Left lung (tissue), 10 donors: Measurements from ENCODE around the gene GNL2. TPM values are rescaled to one million over a fixed set of nuclear protein-coding genes. Genes with fewer than 3 reads are reported as not detected.

Source experiments
- ATAC-seq: fragments of 200-7000 bp; cut with Tn5 transposase; one replicate; pipeline ENCODE4 v1.9.1; 2020; ENCODE audit warnings: moderate library complexity
- DNase-seq, 4 donors: peaks; one replicate each; pipeline ENCODE4 v3.0.0-alpha.2; 2013 to 2020
- H3K27ac ChIP-seq, 2 donors: fragments of 200-600 bp; sonication (generic) in 1 of 2; one replicate each; pipeline versions ENCODE4 v1.5.0 to v1.8.0; 2020 to 2021
- H3K27me3 ChIP-seq, 2 donors: fragments of 200-600 bp; sonication (generic) in 1 of 2; one replicate each; pipeline versions ENCODE4 v1.5.0 to v1.8.0; 2020 to 2021
- H3K36me3 ChIP-seq, 2 donors: fragments of 200-600 bp; sonication (generic) in 1 of 2; one replicate each; pipeline versions ENCODE4 v1.5.0 to v1.8.0; 2020 to 2021
- H3K4me1 ChIP-seq, 2 donors: fragments of 200-600 bp; one replicate each; pipeline ENCODE4 v1.8.0; 2021
- H3K4me3 ChIP-seq, 2 donors: fragments of 200-600 bp; sonication (generic) in 1 of 2; one replicate each; pipeline versions ENCODE4 v1.5.0 to v1.8.0; 2020 to 2021; ENCODE audit warnings: mild to moderate bottlenecking in 1 of 2
- H3K9me3 ChIP-seq, 2 donors: fragments of 200-600 bp; sonication (generic) in 1 of 2; one replicate each; pipeline versions ENCODE4 v1.5.0 to v1.8.0; 2020 to 2021
- intact Hi-C, 2 donors: fragments of 100-400 bp; cut with DNase I; formaldehyde crosslinking; loops; one replicate each; pipeline versions ENCODE4 v1.11.2 to v1.14.2; 2022
- polyA plus RNA-seq, 6 donors: library from polyadenylated mRNA; unstranded; fragments of 120-200 nt; gene quantifications; one replicate each; pipeline ENCODE4 v1.2.1, GENCODE V29; 2013; ENCODE audit not compliant: insufficient read length in 6 of 6
- total RNA-seq, 2 donors: library from RNA; stranded (reverse); fragmentation: NEBNext Ultra II Directional; extraction: Animal tissue kit (Norgen Biotek cat#: 25700); gene quantifications; one replicate each; pipeline ENCODE4 v1.2.1, GENCODE V29; 2021
- TF ChIP-seq, protein P1 (sequence below), 2 donors: fragments of 200-600 bp; sonication (generic) in 1 of 2; IDR thresholded peaks; one replicate each; pipeline versions ENCODE4 v1.5.0 to v1.8.0; 2021; ENCODE audit warnings: antibody characterized with exemption in 2 of 2
- donor health status: DM: no; HTN: yes; CAD: no.
- donor health status: DM: no; HTN: no; CAD: no.

Gene GNL2
- total and polyA plus RNA-seq, 8 donors: 32.2 to 70.8 (median 62.3) TPM

DNA sequence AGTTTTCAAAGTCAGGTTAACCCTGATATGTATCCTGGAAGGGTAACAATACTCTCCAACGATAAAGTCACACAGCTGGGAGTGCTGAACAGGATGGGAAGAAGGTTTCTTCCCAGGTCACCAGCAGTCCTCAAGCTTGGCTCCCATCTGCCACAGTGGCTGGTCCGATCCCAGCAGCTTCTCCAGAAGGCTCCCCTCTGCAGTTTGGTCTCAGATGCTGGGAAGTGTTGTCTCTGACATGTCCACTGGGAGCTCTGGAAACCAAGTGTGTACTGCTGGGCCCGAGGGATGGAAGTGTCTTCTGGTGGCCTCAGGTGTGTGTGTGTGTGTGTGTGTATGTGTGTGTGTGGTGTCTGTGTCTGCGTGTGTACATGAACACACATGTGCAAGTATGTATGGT lies 16.4 kb upstream of the GNL2 start:
- H3K4me3 ChIP-seq: no peak overlapping the region
- H3K36me3 ChIP-seq: no peaks in the 10 kb centered on the region
- no peak for DNase-seq
- H3K4me1 ChIP-seq: no peaks in the 10 kb centered on the region
- TF ChIP-seq, protein P1, sequence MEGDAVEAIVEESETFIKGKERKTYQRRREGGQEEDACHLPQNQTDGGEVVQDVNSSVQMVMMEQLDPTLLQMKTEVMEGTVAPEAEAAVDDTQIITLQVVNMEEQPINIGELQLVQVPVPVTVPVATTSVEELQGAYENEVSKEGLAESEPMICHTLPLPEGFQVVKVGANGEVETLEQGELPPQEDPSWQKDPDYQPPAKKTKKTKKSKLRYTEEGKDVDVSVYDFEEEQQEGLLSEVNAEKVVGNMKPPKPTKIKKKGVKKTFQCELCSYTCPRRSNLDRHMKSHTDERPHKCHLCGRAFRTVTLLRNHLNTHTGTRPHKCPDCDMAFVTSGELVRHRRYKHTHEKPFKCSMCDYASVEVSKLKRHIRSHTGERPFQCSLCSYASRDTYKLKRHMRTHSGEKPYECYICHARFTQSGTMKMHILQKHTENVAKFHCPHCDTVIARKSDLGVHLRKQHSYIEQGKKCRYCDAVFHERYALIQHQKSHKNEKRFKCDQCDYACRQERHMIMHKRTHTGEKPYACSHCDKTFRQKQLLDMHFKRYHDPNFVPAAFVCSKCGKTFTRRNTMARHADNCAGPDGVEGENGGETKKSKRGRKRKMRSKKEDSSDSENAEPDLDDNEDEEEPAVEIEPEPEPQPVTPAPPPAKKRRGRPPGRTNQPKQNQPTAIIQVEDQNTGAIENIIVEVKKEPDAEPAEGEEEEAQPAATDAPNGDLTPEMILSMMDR (IDR thresholded peaks at IDR 0.05): no peak
- H3K27ac ChIP-seq: no peak overlapping the region
- no peaks in the 10 kb centered on the region for H3K9me3 ChIP-seq
- H3K27me3 ChIP-seq: peaks cover 0 to 51% of the 10 kb centered on the region in 2 donors
- no peak for ATAC-seq
- intact Hi-C loops: no loop called here

DNA sequence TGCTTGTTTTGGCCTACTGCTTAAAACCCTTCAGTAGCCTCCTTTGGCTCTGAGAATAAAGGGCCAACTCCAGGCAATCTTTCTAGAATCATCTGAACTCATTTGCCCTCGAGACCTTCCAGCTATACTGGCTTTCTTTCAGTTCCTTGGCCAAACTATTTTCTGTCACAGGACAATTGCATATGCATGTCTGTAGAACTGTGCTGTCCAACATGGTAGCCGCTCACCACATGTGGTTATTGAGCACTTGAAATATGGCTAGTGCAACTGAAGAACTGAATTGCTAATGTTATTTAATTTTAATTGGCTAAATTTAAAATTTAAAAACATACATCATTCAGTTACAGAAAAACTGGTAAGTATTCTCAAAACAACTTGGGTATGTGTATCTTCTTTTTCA lies 14.3 kb upstream of the GNL2 start:
- intact Hi-C loops: no loop called here
- ATAC-seq: no peak
- TF ChIP-seq, protein P1 (IDR thresholded peaks at IDR 0.05): no peak

DNA sequence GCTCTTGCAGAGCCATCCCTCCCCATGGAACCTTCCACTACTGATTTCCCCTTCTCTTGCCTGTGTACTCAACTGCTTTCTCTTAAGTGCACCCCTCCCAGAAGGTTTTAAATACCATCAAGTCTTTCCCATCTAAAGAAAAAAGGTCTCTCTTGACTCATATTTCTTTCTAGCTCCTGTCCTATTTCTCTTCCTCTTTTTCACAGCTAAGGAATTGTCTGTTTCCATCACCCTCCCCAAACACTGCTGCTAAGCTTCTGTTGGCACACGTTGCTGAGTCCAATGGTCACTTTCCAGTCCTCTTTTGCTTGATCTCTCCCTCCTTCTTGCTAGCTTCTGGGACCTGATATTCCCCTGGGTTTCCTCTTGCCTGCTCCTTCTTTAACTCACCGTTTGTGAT lies 13.3 kb upstream of the GNL2 start:
- no peak for DNase-seq
- Histone ChIP-seq H3K36me3 (no peaks in the 10 kb centered on the region), H3K27me3 (peaks cover 0 to 19% of the 10 kb centered on the region in 2 donors), H3K27ac (no peak overlapping the region), H3K9me3 (no peaks in the 10 kb centered on the region), H3K4me1 (peaks cover 0 to 7% of the 10 kb centered on the region in 2 donors), H3K4me3 (no peak overlapping the region)
- intact Hi-C loops: no loop called here
- TF ChIP-seq, protein P1 (IDR thresholded peaks at IDR 0.05): no peak
- ATAC-seq: no peak

More for the DNA sequence above, 14.3 kb upstream of the GNL2 start:
- H3K27ac ChIP-seq: no peak overlapping the region
- H3K4me3 ChIP-seq: no peak overlapping the region
- H3K9me3 ChIP-seq: no peaks in the 10 kb centered on the region
- no peaks in the 10 kb centered on the region for H3K36me3 ChIP-seq
- H3K4me1 ChIP-seq: peaks cover 0 to 7% of the 10 kb centered on the region in 2 donors
- peaks cover 0 to 29% of the 10 kb centered on the region in 2 donors for H3K27me3 ChIP-seq
- DNase-seq: no peak

DNA sequence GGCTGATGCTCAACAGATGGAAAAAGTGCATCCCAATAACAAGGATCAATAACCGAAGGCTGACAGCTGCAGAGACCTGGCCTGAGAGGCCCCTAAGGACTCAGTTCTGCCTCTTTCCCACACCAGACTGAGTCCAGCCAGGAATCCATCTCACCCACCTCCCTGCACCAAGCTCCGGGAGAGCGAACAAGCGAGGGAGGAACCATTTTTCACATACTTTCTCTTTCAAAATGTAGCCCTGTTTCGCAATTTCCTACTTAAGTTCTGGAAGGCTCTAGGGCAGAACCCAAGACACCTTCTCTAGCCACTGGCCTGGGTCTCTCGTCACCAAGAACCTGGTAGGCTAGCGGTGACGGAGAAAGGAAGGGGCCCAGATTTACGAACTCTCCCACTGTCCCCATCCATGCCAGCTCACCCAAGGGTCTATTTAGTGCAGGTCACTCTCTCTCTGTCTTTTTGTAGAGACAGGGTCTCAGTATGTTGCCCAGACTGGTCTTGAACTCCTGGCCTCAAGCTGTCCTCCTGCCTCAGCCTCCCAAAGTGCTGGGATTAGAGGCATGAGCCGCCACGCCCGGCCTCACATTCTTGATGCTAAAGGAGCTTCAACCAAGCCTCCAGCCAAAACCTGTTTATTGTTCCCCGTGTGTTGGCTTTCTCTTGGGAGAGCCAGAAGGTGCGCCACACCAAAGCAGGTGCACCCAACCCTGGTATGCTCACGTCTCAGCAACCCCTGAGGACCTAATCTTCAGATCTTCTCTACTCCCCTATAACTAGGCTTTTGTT lies 10.9 kb upstream of the GNL2 start:
- ATAC-seq: peak; percentile 48
- Histone ChIP-seq H3K36me3 (no peaks in the 10 kb centered on the region), H3K4me1 (peaks cover 0 to 7% of the 10 kb centered on the region in 2 donors), H3K4me3 (peak overlapping the region in 1 of 2 donors; percentile 15), H3K27ac (peak overlapping the region in 1 of 2 donors; percentile 14), H3K9me3 (no peaks in the 10 kb centered on the region), H3K27me3 (peaks cover 0 to 11% of the 10 kb centered on the region in 2 donors)
- DNase-seq: peak in 1 of 4 donors; percentile 5
- TF ChIP-seq, protein P1 (IDR thresholded peaks at IDR 0.05): no peak
- intact Hi-C loops: no loop called here

DNA sequence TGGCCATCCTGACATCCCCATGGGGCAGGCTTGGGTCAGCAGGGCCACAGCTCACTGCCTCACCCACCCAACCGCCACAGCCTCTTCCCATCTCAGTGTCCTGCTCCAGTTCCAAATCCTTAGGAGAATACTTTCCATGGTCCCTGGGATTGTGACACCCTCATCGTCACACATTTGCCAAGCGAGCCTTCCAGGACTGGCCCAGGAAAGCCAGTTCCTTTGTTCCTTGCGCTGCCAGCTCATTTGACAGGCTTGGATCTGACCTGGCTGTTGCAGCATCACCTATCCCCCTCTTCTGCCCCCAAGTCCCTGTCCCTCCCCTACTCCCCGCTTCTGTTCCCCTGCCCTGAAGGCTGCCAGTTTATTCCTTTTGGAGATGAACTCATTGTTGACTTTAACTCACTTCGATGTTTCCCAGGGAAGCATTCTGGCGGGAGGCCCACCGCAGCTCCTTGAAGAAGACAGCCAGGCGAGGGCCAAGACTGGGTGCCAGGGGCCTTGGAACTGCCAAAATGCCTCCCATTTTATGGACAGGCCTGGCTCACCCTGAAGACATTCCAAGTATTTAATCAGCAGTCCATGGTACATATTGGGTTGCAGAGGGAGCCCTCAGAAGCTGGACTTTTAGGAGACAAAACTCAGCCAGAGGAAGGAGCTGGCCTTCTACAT lies 10.2 kb upstream of the GNL2 start:
- intact Hi-C loops: no loop called here
- no peak for ATAC-seq

More for the DNA sequence above, 10.2 kb upstream of the GNL2 start:
- no peaks in the 10 kb centered on the region for H3K9me3 ChIP-seq
- TF ChIP-seq, protein P1 (IDR thresholded peaks at IDR 0.05): no peak
- H3K27me3 ChIP-seq: peaks cover 0 to 11% of the 10 kb centered on the region in 2 donors
- DNase-seq: no peak
- peaks cover 0 to 7% of the 10 kb centered on the region in 2 donors for H3K4me1 ChIP-seq
- peak overlapping the region in 1 of 2 donors; percentile 15 for H3K4me3 ChIP-seq
- no peaks in the 10 kb centered on the region for H3K36me3 ChIP-seq
- peak overlapping the region in 1 of 2 donors; percentile 14 for H3K27ac ChIP-seq
